ENCODE results near the gene MAGEA9B.
"Not testable (repeated sequence)": the region's sequence is repeated elsewhere in the genome, so short reads cannot be mapped to it uniquely, and the experiment has no call there.

Gene MAGEA9B

DNA sequence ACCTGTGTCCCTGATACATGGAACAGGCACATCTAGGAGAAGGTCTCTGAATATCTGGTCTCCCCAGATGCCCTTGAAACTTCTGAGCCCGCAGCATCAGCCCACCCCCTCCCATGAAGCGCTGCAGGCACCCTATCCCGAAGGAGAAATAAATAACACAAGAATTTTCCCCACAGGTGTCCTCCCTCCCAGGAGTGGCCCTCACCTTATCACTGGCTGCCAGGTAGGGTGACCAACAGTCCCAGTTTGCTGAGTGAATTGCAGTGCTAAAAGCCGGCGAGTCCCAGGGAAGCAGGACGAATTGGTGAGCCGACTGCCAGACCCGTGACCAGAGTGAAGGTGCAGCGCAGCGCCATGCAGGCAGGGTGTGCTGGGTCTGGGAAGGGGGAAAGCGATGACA lies 53.3 kb downstream of the MAGEA9B start:
- not testable (repeated sequence) for DNase-seq

DNA sequence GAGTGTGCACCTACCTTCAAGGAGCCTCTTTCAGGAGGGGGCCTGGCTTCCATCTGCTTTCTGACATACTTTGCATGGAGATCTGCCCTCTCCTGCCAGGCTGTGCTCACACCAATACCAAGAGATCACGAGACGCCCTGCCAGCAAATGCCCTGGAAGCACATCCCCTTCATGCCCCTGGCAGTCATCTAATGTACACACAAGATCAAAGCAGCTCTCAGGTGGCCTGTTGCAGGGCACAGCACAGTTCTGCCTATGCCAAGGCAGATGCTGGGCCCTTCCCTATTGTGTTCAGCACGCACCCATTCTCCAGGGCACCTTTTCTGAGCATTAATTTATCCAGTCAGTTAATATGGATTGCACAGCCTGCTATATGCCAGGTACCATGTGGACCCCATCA lies 54.4 kb downstream of the MAGEA9B start:
- not testable (repeated sequence) for DNase-seq
